Measurements from ENCODE around the gene HOXA3.

Gene HOXA3

GRCh38 chr7:27179503-27180430 is 27.4 kb upstream of the HOXA3 start:
- in situ Hi-C loops (cut with HindIII; ENCODE audit: low sequenced_read_pairs) = no loop called here

DNA sequence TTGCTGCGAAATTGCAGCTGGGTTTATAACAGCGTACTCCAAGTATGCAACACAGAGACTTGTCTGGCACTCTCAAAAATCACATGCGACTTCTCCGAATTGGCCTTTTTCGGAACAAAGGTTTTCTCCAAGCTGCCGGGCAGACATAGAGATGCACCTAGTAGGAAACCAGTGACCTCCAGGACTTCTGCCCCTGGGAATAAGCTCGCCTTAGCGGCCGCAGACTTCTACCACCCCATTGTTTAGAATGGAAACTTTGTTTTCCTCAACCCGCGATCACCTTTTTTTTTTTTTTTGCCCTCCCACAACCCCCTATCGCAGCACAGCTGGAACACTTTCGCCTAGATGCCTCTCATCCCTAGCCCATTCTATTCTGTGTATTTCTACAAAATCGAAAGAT is 26.6 kb upstream of the HOXA3 start:
- in situ Hi-C loops (cut with HindIII; ENCODE audit: low sequenced_read_pairs) = no loop called here

DNA sequence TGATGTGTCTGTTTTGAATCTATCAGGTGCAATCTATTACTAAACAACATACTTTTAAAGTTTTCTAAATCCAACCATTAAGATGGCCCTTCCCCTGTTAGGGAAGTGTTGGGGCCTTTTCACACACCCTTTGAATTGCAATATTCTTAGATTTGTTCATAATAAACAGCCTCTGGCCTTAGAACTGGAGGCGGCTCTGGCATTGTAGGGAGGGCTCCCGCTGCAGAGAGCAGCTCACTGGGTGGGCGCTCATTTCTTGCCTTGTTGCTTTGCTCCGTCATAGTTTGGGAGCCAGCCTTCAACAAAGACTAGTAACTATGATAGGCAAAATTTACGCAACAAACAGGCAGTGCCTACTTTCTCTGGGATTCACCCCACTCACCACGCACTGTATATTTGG is 26.0 kb upstream of the HOXA3 start:
- in situ Hi-C loops (cut with HindIII; ENCODE audit: low sequenced_read_pairs) = no loop called here

DNA sequence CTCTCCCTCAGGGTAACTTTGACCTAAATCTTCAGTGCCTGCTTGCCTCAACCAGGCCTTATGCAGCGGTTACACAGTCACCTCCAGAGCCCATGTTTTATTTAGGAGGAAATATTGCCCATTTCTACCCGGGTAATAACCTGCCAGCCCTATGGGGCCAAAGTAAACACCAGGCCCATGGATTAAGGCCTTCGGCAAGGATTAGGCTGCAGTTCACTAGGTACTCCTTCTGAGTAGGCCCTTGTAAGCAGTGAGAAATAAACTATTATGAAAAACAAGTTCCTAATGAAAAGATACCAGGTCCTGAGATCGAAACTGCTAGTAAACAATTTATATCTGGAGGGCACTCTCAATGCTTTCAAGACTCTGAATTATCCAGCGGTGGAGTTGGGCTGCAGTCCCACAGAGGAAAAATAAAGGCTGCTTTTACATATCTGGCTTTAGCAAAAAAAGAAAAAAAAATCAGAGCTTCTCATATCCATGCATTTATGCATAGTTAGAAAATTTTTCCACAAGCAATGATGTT is 25.5 kb upstream of the HOXA3 start:
- in situ Hi-C loops (cut with HindIII; ENCODE audit: low sequenced_read_pairs) = no loop called here

GRCh38 chr7:27176962-27177794 is 24.8 kb upstream of the HOXA3 start:
- in situ Hi-C loops (cut with HindIII; ENCODE audit: low sequenced_read_pairs) = no loop called here

DNA sequence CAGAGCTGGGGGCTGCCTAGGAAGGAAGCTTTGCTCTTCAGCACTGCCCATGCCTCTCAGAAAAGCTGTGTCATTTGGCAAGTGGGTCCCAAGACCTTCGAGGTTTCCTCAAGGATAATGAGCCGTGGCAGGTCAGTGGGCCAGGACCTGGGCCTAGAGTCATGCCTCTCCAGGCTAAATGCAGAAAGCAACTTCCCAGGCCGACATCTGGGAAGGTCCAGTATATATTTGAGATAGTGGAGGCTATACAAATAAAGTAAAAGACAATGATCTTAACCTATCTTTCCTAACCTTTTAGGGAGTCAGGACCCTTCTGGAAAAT is 24.1 kb upstream of the HOXA3 start:
- in situ Hi-C loops (cut with HindIII; ENCODE audit: low sequenced_read_pairs) = no loop called here

DNA sequence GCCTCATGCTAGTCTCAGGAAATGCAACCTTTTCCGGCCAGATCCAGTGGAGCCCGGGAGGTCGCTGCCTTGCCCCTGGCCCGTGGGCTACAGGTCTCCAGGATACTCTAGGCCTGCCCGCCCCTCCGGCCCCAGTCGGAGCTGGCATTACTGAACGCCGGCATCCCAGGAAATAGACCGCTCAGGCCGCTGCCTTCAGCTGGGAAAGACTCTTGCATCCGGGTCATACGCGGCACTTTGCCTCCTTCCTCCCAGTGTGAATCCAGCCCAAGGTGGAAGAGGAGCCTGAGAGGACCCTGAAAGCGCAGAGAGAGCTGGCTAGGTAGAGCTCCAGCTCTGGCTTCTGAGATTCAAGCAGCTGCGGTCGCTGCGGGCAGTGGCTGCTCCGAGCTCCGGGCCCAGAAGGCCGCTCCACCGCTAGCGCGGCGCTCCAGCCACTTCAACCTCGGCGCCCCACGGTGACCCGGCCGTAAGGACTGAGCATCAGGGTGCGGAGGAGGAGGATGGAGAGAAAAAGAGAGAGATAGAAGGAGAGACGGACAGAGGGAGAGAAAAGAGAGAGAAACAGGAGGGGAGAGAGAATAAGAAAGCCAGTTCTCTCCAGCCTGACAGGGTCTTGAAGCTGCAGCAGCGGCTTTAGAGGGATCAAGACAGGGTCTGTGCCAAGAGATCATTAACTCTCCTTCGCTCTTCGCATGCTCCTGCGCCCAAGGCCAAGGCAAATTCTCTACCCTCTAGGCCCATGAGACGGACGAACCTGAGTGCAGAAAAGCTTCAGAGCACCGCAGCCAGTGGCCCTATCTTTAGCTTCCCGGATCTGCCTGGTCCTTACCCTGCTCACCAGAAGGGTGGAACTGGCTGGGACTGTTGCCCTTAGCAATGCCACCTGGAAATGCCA is 23.5 kb upstream of the HOXA3 start:
- in situ Hi-C loops (cut with HindIII; ENCODE audit: low sequenced_read_pairs) = no loop called here

DNA sequence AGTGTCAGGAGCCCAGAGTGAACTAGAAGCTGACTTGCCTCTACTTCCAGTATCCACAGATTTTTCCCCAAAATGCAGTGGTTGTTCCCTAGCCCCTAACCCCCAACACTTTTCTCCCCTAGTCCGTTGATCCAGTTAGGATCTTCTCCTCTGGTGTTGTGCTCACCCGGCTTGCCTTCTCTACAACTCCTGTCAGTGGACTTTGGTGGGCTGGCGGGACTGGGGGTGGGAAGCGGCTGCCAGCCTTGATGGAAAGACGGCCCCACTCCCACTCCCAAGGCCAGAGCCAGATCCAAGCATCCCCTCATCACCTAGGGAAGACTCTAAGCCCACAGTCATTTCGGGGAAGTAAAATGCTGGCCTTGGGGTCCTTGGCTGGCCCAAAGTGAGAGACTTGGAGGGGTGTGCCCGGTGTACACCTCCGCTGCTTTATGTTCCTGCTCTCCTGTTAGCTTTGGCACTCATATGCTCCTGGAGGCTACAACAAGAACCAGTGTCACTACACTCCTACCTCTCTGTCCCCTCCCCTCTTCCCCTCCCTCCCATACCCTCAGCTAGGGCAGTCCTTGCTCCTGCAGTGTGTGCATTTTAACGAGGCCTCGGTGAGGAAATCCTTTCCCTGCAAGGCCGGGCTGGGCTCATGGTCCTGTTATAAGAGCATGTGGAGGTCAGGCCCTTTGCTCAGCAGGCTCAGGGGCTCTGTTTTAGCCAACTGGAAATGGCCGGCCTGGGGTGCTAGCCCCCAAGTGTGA is 22.7 kb upstream of the HOXA3 start:
- in situ Hi-C loops (cut with HindIII; ENCODE audit: low sequenced_read_pairs) = no loop called here

DNA sequence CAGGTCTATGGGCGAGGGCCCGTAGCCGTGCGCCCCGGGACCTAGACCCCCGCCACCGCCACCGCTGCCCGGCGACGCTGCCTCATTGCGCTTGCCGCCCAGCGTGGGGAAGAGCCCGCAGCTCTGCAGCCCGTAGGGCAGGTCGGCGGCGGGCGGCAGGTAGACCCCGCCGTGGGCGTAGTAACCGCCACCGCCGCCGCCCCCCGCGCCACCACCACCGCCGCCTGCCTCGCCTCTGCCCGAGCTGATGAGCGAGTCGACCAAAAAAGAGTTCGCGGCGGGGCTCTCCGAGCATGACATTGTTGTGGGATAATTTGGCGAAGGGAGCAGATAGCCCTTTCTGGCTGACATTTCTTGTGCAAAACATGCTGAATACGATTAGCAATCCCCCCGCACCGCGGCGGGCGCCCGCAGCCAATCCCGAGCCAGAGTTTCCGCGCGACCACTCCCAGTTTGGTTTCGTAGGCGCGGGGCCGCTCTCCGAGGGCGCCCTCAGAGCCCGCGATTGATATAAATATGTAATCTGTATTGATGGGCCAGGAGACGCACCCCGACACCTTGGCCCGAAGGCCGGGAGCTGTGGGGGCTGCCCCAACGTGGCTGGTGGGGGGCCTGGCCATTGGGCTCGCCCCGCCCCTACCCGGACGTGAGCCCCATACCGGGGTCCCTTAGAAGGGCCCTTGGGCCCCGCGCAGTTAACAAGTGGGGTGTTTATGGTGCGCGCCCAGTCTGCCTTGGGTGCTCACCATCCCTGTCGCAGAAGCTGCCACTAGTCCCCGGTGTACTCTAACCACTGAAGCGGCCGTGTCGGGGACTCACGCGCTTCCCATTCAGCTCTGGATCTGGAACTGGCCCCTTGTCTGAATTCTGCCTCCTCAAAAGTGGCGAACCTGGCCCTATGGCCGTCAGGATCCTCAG is 21.8 kb upstream of the HOXA3 start, which contains the start of gene HOXA10:
Gene HOXA10, minus strand, starts transcription at position 365 of the 918 bp plus-strand sequence. Its CDS starts 14 bp downstream, at position 351.
- in situ Hi-C loops (cut with HindIII; ENCODE audit: low sequenced_read_pairs) = no loop called here

GRCh38 chr7:27173511-27173955 is 21.1 kb upstream of the HOXA3 start:
- in situ Hi-C loops (cut with HindIII; ENCODE audit: low sequenced_read_pairs) = no loop called here

DNA sequence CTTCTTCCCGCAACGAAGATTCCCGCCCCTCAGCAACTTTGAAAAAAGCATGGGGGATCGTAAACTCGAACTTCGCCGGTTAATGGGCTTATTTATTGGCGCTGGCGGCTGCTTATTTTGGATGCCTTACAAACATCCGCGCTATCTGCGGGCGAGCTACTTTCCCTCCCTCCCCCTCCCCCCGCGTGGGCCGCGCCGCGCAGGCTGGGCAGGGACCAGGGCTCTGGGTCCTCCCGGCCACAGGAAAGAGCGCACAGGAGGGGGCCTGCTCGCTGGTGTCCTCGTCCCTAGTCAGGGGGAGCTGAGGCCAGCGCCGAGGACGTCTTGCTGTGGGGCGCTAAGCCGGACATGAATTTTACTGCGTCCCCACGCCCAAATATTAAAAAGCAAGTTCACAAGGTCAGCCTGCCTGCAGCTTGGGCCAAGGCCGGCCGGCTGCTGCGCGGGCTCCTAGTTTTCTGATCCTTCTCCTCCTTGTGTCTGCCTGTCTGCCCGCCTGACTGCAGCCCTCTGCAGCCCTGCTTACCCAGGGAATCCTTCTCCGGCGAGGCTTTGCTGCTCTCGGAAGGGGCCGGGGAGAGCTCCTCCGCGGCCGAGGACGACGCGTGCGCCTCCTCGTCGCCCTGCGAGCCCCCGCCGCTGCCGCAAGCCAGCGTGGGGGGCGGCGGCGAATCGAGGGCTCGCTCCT is 20.6 kb upstream of the HOXA3 start:
- in situ Hi-C loops (cut with HindIII; ENCODE audit: low sequenced_read_pairs) = no loop called here

DNA sequence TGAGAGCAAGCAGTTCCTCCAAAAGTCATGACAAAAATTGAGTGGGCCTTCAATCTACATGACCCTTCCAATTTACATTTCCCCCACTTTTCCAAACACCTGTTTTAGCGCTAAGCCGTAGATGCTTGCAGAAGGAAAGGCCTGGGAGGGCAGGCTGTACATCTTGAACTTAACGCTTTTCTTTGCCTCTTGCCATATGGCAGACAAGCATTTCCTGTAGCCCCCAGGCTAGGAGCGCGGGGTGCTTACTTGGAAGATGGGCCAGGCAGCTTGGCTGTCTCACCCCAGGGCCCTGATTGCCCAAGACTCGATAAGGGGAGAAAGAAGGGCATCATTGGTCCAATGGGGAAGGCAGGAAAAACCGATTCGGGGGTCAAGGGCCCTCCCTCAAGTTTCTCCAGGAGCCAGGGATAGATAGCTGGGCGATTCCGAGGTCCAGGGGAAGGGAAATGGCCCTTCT is 20.0 kb upstream of the HOXA3 start:
- in situ Hi-C loops (cut with HindIII; ENCODE audit: low sequenced_read_pairs) = no loop called here

DNA sequence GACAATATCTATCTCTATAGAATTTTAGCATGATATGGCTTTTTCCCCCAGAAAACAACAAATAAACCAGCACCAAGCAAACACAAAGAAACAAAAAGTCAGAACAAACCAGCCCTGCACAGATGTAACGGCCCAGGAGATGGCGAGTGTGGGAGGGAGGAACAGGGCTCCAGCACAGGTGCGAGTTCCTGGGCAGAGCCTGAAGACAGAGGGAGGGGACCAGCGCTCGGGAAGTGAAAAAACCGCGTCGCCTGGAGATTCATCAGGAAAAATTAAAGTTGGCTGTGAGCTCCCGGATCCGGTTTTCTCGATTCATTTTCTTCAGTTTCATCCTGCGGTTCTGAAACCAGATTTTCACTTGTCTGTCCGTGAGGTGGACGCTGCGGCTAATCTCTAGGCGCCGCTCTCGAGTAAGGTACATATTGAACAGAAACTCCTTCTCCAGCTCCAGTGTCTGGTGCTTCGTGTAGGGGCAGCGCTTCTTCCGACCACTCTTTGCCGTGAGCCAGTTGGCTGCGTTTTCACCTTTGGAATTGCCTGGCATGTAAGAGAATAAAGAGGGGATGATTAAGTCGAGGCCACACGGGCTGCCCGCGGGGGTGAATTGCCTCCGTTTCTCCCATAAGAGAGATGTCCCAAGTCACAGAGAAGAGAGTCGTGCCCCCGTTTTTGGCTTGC is 19.4 kb upstream of the HOXA3 start:
- in situ Hi-C loops (cut with HindIII; ENCODE audit: low sequenced_read_pairs) = no loop called here

DNA sequence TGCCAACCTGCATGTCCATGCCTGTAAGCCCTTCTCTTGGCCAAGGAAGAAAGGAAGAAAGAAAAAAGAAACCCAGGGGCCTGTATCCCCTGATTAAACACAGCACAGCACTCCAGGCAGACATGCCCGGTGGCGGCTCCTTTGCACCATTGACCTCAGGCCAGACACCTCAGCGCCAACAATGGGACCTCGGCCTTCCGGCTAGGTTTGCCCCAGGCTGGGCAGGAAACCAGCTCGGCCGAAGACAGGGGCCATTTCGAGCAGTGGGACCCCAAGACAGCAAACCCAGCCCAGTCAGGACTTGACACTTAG is 18.9 kb upstream of the HOXA3 start:
- in situ Hi-C loops (cut with HindIII; ENCODE audit: low sequenced_read_pairs) = no loop called here

DNA sequence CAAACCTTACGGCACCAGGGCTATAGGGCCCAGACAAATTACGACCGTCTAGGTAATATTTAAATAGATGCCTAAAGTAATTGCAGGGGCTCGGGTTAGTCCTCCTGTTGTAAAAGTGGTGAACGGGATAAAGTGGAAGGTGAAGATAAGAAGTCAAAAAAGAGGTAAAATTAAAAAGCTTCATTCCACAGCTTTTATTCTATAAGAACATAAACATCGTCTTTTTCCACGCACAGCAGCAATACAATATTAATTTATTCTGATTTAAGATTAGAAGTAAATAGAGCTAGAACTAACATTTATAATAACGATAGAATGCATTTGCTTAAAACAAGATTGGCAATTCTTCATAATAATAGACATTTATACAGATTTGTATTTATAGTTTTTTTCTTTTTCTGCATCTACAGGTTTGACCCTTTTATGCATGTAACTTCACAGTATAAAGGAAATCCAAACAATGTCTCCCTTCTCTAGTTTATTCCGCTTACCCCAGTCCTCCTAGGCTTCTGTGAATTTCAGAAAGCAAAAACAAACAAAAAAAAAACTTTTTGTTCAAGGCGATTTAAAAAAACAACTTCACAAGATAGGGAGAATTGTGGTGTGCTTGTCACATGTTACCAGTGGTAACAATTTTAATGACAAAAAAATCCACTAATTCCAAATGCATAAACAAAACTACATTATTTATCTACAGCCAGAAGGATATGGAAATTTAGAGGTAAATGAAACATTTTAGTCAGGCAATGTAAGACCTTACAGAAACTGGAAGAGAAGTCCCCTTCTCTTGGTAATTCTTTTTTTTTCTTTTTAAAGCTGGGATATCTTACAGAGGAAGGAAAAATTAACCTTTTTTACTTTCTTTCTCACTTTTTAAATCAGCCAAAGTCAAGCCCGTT is 18.3 kb upstream of the HOXA3 start:
- in situ Hi-C loops (cut with HindIII; ENCODE audit: low sequenced_read_pairs) = no loop called here

GRCh38 chr7:27169658-27170425 is 17.5 kb upstream of the HOXA3 start:
- in situ Hi-C loops (cut with HindIII; ENCODE audit: low sequenced_read_pairs) = loop anchor here (10.0 kb wide), 1 partner anchor 315 kb away; no protein-coding TSS in a partner anchor
